ENCODE results near the gene PKN3. TPM values are rescaled to one million over a fixed set of nuclear protein-coding genes. Genes with fewer than 3 reads are reported as not detected.

The PKN3 gene
- total RNA-seq, 1 donor from 2014 or later = 11.1 TPM

DNA sequence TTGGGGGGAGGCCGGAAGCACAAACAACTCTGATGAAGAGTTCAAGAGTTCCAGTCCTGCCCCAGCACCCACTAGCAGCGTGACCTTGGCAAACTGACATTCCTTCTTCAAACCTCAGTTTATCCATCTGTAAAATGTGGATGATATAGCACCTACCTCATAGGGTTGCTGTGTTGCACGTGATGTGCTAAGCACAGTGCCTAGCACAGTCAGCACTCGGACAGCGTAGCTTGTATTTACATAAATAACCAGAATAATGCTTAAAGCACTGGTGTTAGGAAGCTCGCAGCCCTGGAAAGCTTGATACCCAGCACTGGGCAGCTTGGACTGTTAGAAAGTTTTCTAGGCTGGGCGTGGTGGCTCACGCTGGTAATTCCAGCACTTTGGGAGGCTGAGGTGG lies 5.1 kb downstream of the PKN3 start:
- intact Hi-C loops (cut with DNase I) = no loop called here
- Histone ChIP-seq H3K4me3 (no peak overlapping the region), H3K9me3 (no peaks in the 10 kb centered on the region), H3K4me1 (peaks cover 8% of the 10 kb centered on the region), H3K27me3 (ENCODE audit: low read depth) (no peaks in the 10 kb centered on the region), H3K27ac (no peak overlapping the region), H3K36me3 (peaks cover 12% of the 10 kb centered on the region)
- ATAC-seq = no peak
- TF ChIP-seq, protein P1, sequence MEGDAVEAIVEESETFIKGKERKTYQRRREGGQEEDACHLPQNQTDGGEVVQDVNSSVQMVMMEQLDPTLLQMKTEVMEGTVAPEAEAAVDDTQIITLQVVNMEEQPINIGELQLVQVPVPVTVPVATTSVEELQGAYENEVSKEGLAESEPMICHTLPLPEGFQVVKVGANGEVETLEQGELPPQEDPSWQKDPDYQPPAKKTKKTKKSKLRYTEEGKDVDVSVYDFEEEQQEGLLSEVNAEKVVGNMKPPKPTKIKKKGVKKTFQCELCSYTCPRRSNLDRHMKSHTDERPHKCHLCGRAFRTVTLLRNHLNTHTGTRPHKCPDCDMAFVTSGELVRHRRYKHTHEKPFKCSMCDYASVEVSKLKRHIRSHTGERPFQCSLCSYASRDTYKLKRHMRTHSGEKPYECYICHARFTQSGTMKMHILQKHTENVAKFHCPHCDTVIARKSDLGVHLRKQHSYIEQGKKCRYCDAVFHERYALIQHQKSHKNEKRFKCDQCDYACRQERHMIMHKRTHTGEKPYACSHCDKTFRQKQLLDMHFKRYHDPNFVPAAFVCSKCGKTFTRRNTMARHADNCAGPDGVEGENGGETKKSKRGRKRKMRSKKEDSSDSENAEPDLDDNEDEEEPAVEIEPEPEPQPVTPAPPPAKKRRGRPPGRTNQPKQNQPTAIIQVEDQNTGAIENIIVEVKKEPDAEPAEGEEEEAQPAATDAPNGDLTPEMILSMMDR (IDR thresholded peaks at IDR 0.05) = no peak
- no peak for DNase-seq

DNA sequence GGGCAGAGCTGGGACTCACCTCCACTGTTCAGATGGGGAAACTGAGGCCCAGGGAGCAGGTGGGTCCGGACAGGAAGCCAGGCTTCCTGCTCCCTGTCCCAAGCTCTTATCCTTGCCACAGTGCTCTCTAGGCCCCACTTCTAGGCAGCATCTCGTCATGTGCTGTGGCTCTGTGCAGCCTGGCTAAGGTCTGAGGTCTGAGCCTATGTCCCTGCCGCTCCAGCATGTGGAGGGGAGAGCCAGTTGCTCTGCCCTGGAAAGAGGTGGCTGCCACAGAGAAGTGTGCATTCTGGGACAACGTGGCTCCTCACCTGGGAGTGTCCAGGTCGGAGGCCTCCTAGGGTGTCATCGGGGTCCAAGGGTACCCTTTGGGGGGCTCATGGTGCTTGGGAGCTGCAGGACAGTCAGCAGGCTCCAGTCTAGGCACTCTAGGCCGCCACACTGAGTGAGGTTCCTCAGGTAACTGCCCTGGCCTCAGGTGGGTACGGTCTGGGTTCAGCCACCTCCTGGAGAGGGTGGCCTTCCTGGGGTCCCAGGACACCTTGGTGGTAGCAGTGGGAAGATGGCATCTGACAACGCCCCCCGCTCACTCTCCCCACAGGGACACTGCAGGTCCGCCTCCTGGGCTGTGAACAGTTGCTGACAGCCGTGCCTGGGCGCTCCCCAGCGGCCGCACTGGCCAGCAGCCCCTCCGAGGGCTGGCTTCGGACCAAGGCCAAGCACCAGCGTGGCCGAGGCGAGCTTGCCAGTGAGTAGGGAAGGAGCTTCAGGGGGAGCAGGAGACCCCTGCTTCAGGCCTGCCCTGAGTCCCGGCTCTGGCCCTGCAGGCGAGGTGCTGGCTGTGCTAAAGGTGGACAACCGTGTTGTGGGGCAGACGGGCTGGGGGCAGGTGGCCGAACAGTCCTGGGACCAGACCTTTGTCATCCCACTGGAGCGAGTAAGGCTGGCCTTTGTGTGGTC lies 10.4 kb downstream of the PKN3 start:
- Histone ChIP-seq H3K36me3 (peaks cover 15% of the 10 kb centered on the region), H3K4me1 (no peaks in the 10 kb centered on the region), H3K27ac (no peak overlapping the region), H3K4me3 (no peak overlapping the region), H3K27me3 (ENCODE audit: low read depth) (no peaks in the 10 kb centered on the region), H3K9me3 (no peaks in the 10 kb centered on the region)
- DNase-seq (peak; percentile 39), ATAC-seq (no peak)
- intact Hi-C loops (cut with DNase I) = no loop called here
- TF ChIP-seq, protein P1 (IDR thresholded peaks at IDR 0.05) = no peak

DNA sequence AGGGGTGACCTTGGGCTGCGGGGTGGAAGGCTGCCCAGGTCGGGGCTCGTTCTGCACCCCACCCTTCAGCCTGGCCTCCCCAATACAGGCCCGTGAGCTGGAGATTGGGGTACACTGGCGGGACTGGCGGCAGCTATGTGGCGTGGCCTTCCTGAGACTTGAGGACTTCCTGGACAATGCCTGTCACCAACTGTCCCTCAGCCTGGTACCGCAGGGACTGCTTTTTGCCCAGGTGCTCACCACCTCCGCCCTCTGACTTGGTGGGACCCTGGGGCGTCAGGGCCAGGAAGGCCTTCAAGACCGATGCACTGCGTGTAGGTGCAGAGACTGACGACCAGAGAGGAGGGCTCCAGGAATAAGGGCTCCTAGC lies 11.1 kb downstream of the PKN3 start:
- H3K36me3 ChIP-seq = peaks cover 14% of the 10 kb centered on the region
- peak in 1 of 2 donors; percentile 3 for ATAC-seq

DNA sequence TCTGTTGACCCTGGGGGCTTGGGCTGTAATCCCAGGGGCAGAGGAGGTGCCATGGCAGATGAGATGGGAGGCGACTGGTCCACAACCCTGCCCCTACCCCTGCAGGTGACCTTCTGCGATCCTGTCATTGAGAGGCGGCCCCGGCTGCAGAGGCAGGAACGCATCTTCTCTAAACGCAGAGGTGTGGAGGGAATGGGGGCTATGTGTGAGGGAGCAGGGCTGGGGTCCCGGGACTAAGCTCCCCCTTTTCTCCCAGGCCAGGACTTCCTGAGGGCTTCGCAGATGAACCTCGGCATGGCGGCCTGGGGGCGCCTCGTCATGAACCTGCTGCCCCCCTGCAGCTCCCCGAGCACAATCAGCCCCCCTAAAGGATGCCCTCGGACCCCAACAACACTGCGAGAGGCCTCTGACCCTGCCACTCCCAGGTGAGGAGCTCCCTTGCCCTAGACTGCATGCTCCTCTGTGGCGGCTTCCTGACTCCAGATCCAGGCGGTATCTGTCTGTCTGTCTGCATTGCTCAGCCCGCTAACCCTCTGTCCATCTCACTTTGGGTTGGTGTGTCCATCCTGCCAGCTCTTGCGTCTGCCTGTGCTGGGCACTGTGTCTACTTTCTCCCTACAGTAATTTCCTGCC lies 11.8 kb downstream of the PKN3 start:
- Histone ChIP-seq H3K4me1 (no peaks in the 10 kb centered on the region), H3K27ac (no peak overlapping the region), H3K4me3 (no peak overlapping the region), H3K27me3 (ENCODE audit: low read depth) (no peaks in the 10 kb centered on the region), H3K9me3 (no peaks in the 10 kb centered on the region), H3K36me3 (peaks cover 14% of the 10 kb centered on the region)
- peak; percentile 41 for DNase-seq
- no peak for ATAC-seq
- intact Hi-C loops (cut with DNase I) = no loop called here
- TF ChIP-seq, protein P1 (IDR thresholded peaks at IDR 0.05) = no peak

More for the DNA sequence above, 11.1 kb downstream of the PKN3 start:
- Histone ChIP-seq H3K27ac (no peak overlapping the region), H3K4me1 (no peaks in the 10 kb centered on the region), H3K9me3 (no peaks in the 10 kb centered on the region), H3K4me3 (no peak overlapping the region), H3K27me3 (ENCODE audit: low read depth) (no peaks in the 10 kb centered on the region)
- no peak for DNase-seq
- intact Hi-C loops (cut with DNase I) = no loop called here
- TF ChIP-seq, protein P1 (IDR thresholded peaks at IDR 0.05) = no peak

DNA sequence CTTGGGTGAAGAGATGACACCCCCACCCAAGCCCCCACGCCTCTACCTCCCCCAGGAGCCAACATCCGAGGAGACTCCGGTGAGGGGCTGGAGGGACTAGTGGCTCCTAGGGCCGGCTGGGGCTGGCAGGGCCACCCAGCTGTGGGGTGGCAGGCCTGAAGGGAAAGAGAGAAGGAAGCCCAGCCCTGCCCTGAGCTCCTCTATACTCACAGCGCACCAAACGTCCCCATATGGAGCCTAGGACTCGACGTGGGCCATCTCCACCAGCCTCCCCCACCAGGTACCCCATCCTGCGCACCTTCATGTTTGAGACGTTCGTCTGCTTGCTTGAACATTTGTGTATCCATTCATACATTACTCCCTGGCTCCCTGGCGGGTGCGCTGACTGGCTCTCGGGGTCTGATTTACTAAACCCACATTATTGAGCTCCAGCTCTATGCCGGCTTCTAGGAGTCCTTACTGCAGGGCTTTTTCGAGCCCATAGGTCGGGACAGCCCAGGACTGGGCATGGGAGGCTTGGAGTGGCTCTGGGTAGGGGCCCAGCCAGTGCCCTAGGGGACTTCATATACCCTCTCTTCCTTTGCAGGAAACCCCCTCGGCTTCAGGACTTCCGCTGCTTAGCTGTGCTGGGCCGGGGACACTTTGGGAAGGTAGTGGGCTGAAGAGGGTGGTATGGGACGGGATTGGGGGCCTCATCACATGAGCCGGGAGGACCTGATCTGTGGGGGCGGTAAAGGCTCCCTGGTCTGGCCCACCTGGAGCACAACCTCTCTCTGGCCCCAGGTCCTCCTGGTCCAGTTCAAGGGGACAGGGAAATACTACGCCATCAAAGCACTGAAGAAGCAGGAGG lies 12.5 kb downstream of the PKN3 start:
- ATAC-seq (no peak), DNase-seq (peak; percentile 14)
- TF ChIP-seq, protein P1 (IDR thresholded peaks at IDR 0.05) = no peak
- Histone ChIP-seq H3K36me3 (peaks cover 16% of the 10 kb centered on the region), H3K4me3 (no peak overlapping the region), H3K27me3 (ENCODE audit: low read depth) (no peaks in the 10 kb centered on the region), H3K27ac (no peak overlapping the region), H3K9me3 (no peaks in the 10 kb centered on the region), H3K4me1 (no peaks in the 10 kb centered on the region)
- intact Hi-C loops (cut with DNase I) = no loop called here
